Testis (tissue), 3 donors: ENCODE measurements around the gene CCDC192. TPM values are rescaled to one million over a fixed set of nuclear protein-coding genes. Genes with fewer than 3 reads are reported as not detected.

ENCODE experiments used
- DNase-seq: peaks from one replicate; pipeline ENCODE4 v3.0.0-alpha.2; 2019
- H3K27ac ChIP-seq, 2 donors: fragments of 200-600 bp; sonication (generic); one replicate each; pipeline ENCODE4 v1.5.1; 2019
- H3K27me3 ChIP-seq: fragments of 200-600 bp; sonication (generic); one replicate; pipeline ENCODE4 v1.5.1; 2019
- H3K36me3 ChIP-seq: fragments of 200-600 bp; sonication (generic); one replicate; pipeline ENCODE4 v1.5.1; 2017; ENCODE audit warnings: low read depth; ENCODE audit errors: missing control alignments
- H3K4me1 ChIP-seq: fragments of 200-600 bp; sonication (generic); one replicate; pipeline ENCODE4 v1.5.1; 2019
- H3K4me3 ChIP-seq, 2 donors: fragments of 200-600 bp; sonication (generic); one replicate each; pipeline ENCODE4 v1.5.1; 2017 to 2019
- H3K9me3 ChIP-seq: fragments of 200-600 bp; sonication (generic); one replicate; pipeline ENCODE4 v1.5.1; 2017
- CTCF ChIP-seq, 3 experiments: fragments of 450-650 bp in 2 of 3; fragments of 200-600 bp in 1 of 3; sonication (generic) in 1 of 3; IDR thresholded peaks; one replicate each; pipeline ENCODE4 v1.5.1; 2016 to 2019; ENCODE audit warnings: antibody characterized with exemption in 3 of 3, mild to moderate bottlenecking in 2 of 3, moderate library complexity in 1 of 3
- POLR2A ChIP-seq: fragments of 450-650 bp; IDR thresholded peaks from one replicate; pipeline ENCODE4 v1.6.1; 2017; ENCODE audit warnings: antibody characterized with exemption, mild to moderate bottlenecking, moderate library complexity
- WGBS, 2 donors: methylation state at CpG; one replicate each; pipeline ENCODE4 v1.1.5; 2018; 5-methylcytosine and 5-hydroxymethylcytosine counted together
- intact Hi-C: fragments of 100-400 bp; cut with DNase I; formaldehyde crosslinking; loops from one replicate; pipeline ENCODE4 v1.15.1; 2023; ENCODE audit warnings: low total_unique reads
- polyA plus RNA-seq: library from polyadenylated mRNA; stranded (reverse); fragments of 350-450 nt; fragmentation: Illumina TruSeq; extraction: RNeasy Lipid Tissue Mini Kit (QIAGEN cat#74804); gene quantifications from one replicate; pipeline ENCODE4 v1.2.3, GENCODE V29; 2014; ENCODE audit warnings: low read depth, low replicate concordance; ENCODE audit not compliant: insufficient read depth
- total RNA-seq, 2 donors: library from RNA; depleted of rRNA; stranded (reverse); fragments of >200 nt; gene quantifications; one replicate each; pipeline ENCODE4 v1.2.3, GENCODE V29; 2016

Gene CCDC192
- total and polyA plus RNA-seq, 3 donors from 2014 or later: 7.8 to 22.6 (median 12.9) TPM

- intact Hi-C loops: no loop called here
- WGBS, 2 donors: 80 to 96% methylated on average over 4 of the region's 4 CpGs
- no peak for DNase-seq
- H3K4me1 ChIP-seq: no peaks in the 10 kb centered on the region
- no peak overlapping the region for H3K4me3 ChIP-seq
- no peaks in the 10 kb centered on the region for H3K9me3 ChIP-seq
- no peaks in the 10 kb centered on the region for H3K27me3 ChIP-seq
- H3K27ac ChIP-seq: no peak overlapping the region
- no peaks in the 10 kb centered on the region for H3K36me3 ChIP-seq
- TF ChIP-seq CTCF (IDR thresholded peaks at IDR 0.05): no peak
- TF ChIP-seq POLR2A: no peak
These were observed 195.5 kb downstream of the CCDC192 start for GRCh38 chr5:127898551-127899213.

GRCh38 chr5:127899214-127899610, 196.0 kb downstream of the CCDC192 start:
- Histone ChIP-seq H3K36me3 (no peaks in the 10 kb centered on the region), H3K9me3 (no peaks in the 10 kb centered on the region), H3K4me3 (no peak overlapping the region), H3K27me3 (no peaks in the 10 kb centered on the region), H3K27ac (no peak overlapping the region), H3K4me1 (no peaks in the 10 kb centered on the region)
- TF ChIP-seq CTCF (IDR thresholded peaks at IDR 0.05): no peak
- TF ChIP-seq POLR2A: no peak
- 65 to 79% methylated on average over 2 of the region's 2 CpGs for WGBS, 2 donors
- intact Hi-C loops: no loop called here
- no peak for DNase-seq

GRCh38 chr5:127906562-127907204, 203.5 kb downstream of the CCDC192 start:
- H3K9me3 ChIP-seq: no peaks in the 10 kb centered on the region
- no peaks in the 10 kb centered on the region for H3K4me1 ChIP-seq
- no peak for TF ChIP-seq CTCF (IDR thresholded peaks at IDR 0.05)
- TF ChIP-seq POLR2A: no peak
- DNase-seq: no peak
- 95 to 97% methylated on average over 2 of the region's 2 CpGs for WGBS, 2 donors
- no peaks in the 10 kb centered on the region for H3K36me3 ChIP-seq
- intact Hi-C loops: no loop called here
- no peaks in the 10 kb centered on the region for H3K27me3 ChIP-seq
- no peak overlapping the region for H3K27ac ChIP-seq
- H3K4me3 ChIP-seq: no peak overlapping the region

GRCh38 chr5:127907907-127908306, 204.7 kb downstream of the CCDC192 start:
- TF ChIP-seq CTCF (IDR thresholded peaks at IDR 0.05): no peak
- no peak for TF ChIP-seq POLR2A

GRCh38 chr5:127909066-127909465, 205.9 kb downstream of the CCDC192 start:
- Histone ChIP-seq H3K27me3 (no peaks in the 10 kb centered on the region), H3K4me1 (no peaks in the 10 kb centered on the region), H3K36me3 (no peaks in the 10 kb centered on the region), H3K9me3 (no peaks in the 10 kb centered on the region), H3K4me3 (no peak overlapping the region), H3K27ac (no peak overlapping the region)
- no peak for TF ChIP-seq POLR2A
- peak in 1 of 3 experiments; percentile 38 for TF ChIP-seq CTCF (IDR thresholded peaks at IDR 0.05)
- intact Hi-C loops: no loop called here
- 50 to 63% methylated on average over 3 of the region's 3 CpGs for WGBS, 2 donors
- peak; percentile 22 for DNase-seq

More at GRCh38 chr5:127907907-127908306, 204.7 kb downstream of the CCDC192 start:
- 76 to 87% methylated on average over 2 of the region's 2 CpGs for WGBS, 2 donors
- intact Hi-C loops: no loop called here
- no peak for DNase-seq
- Histone ChIP-seq H3K4me1 (no peaks in the 10 kb centered on the region), H3K27me3 (no peaks in the 10 kb centered on the region), H3K4me3 (no peak overlapping the region), H3K27ac (no peak overlapping the region), H3K9me3 (no peaks in the 10 kb centered on the region), H3K36me3 (no peaks in the 10 kb centered on the region)
